Body of pancreas (tissue), 4 donors: Measurements from ENCODE around the gene BMPR1B.

Source experiments
- CTCF ChIP-seq, 7 experiments: fragments of 450-650 bp in 4 of 7; fragments of 200-600 bp in 3 of 7; sonication (generic) in 3 of 7; IDR thresholded peaks; one replicate each; pipeline ENCODE4 v1.5.1; 2016 to 2019; ENCODE audit warnings: antibody characterized with exemption in 7 of 7
- POLR2A ChIP-seq, 3 donors: fragments of 450-650 bp; IDR thresholded peaks; one replicate each; pipeline ENCODE4 v1.6.1; 2016; ENCODE audit warnings: antibody characterized with exemption in 3 of 3, mild to moderate bottlenecking in 2 of 3

GRCh38 chr4:95045429-95045828, 287.7 kb downstream of the BMPR1B start:
- no peak for TF ChIP-seq CTCF (IDR thresholded peaks at IDR 0.05)
- no peak for TF ChIP-seq POLR2A (IDR thresholded peaks at IDR 0.05)
